Naive B cell (primary cell): ENCODE data around the gene SFTPB. TPM values are rescaled to one million over a fixed set of nuclear protein-coding genes. Genes with fewer than 3 reads are reported as not detected.
A peak's percentile ranks its signal among the peaks of the same experiment; 100 is the strongest.
"Not testable (repeated sequence)": the region's sequence is repeated elsewhere in the genome, so short reads cannot be mapped to it uniquely, and the experiment has no call there.

Experiments
- ATAC-seq, 2 donors: fragments of 150-1000 bp; cut with Tn5 transposase; 2 replicates each; pipeline ENCODE4 v1.10.0; 2021; ENCODE audit warnings: low read depth in 2 of 2, mild to moderate bottlenecking in 2 of 2, moderate library complexity in 2 of 2
- DNase-seq: peaks from one replicate; pipeline ENCODE4 v3.0.0; 2022
- H3K27ac Mint-ChIP-seq, 6 donors: one replicate each; pipeline ENCODE4 v1.8.0; 2020 to 2022; ENCODE audit warnings: mild to moderate bottlenecking in 6 of 6, mixed read lengths in 6 of 6, moderate library complexity in 5 of 6, inconsistent platforms in 2 of 6
- H3K27me3 Mint-ChIP-seq, 3 donors: one replicate each; pipeline ENCODE4 v1.8.0; 2021 to 2022; ENCODE audit warnings: mixed read lengths in 3 of 3, mild to moderate bottlenecking in 1 of 3
- H3K36me3 Mint-ChIP-seq, 2 donors: one replicate each; pipeline ENCODE4 v1.8.0; 2020 to 2022; ENCODE audit warnings: mixed read lengths in 2 of 2, inconsistent platforms in 1 of 2, mild to moderate bottlenecking in 1 of 2
- H3K4me1 Mint-ChIP-seq, 3 donors: one replicate each; pipeline ENCODE4 v1.8.0; 2020 to 2022; ENCODE audit warnings: mixed read lengths in 3 of 3, inconsistent platforms in 1 of 3, mild to moderate bottlenecking in 1 of 3, moderate library complexity in 1 of 3
- H3K4me3 Mint-ChIP-seq, 8 donors: one replicate each; pipeline ENCODE4 v1.8.0; 2020 to 2022; ENCODE audit warnings: mild to moderate bottlenecking in 8 of 8, mixed read lengths in 8 of 8, moderate library complexity in 8 of 8, inconsistent platforms in 2 of 8
- H3K9me3 Mint-ChIP-seq, 7 donors: one replicate each; pipeline ENCODE4 v1.8.0; 2020 to 2022; ENCODE audit warnings: mixed read lengths in 7 of 7, mild to moderate bottlenecking in 5 of 7, inconsistent platforms in 2 of 7, moderate library complexity in 1 of 7
- polyA plus RNA-seq, 6 donors: library from polyadenylated mRNA; unstranded; fragments of 300-500 nt; fragmentation: Illumina TruSeq; gene quantifications; one replicate each; pipeline ENCODE4 v1.2.3, GENCODE V29; 2021; ENCODE audit warnings: low read depth in 6 of 6

SFTPB gene
- polyA plus RNA-seq, 6 donors from 2014 or later = not detected

DNA sequence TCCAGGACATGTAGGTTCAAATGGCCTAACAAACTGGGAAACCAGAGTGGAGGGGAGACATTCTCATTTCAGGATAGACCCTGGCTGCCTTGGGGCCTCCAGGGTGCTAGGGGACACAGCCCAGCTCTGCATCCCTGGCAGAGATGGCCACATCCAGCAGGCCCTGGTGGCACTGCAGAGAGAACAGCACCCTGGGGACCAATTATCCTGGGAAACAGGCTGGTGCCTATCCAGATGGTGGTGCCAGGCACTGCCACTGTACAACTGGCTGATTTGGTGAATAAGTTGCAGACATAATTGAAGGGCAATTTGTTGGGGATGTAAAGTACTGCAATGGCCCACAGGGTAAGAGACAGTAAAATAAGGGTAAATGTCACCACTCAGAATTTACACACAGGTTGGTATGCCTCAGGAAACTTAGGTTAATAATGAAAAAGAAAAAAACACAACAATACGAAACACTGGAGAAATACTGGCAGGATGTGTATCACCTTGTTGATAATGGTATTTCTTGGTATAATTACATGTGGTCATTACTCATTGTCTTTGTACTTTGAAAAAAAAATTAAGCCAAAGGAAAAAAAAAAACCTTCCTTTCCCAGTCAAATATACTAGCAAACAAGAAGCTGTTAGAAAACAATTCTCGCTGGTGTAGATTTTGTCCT is 12.8 kb upstream of the SFTPB start:
- H3K27me3 Mint-ChIP-seq = peaks cover 0 to 27% (median 13%) of the 10 kb centered on the region in 3 donors
- peaks cover 0 to 6% (median 0%) of the 10 kb centered on the region in 3 donors for H3K4me1 Mint-ChIP-seq
- no peak overlapping the region for H3K27ac Mint-ChIP-seq
- no peaks in the 10 kb centered on the region for H3K9me3 Mint-ChIP-seq
- H3K36me3 Mint-ChIP-seq = no peaks in the 10 kb centered on the region
- H3K4me3 Mint-ChIP-seq = no peak overlapping the region
- no peak for DNase-seq
- no peak for ATAC-seq

DNA sequence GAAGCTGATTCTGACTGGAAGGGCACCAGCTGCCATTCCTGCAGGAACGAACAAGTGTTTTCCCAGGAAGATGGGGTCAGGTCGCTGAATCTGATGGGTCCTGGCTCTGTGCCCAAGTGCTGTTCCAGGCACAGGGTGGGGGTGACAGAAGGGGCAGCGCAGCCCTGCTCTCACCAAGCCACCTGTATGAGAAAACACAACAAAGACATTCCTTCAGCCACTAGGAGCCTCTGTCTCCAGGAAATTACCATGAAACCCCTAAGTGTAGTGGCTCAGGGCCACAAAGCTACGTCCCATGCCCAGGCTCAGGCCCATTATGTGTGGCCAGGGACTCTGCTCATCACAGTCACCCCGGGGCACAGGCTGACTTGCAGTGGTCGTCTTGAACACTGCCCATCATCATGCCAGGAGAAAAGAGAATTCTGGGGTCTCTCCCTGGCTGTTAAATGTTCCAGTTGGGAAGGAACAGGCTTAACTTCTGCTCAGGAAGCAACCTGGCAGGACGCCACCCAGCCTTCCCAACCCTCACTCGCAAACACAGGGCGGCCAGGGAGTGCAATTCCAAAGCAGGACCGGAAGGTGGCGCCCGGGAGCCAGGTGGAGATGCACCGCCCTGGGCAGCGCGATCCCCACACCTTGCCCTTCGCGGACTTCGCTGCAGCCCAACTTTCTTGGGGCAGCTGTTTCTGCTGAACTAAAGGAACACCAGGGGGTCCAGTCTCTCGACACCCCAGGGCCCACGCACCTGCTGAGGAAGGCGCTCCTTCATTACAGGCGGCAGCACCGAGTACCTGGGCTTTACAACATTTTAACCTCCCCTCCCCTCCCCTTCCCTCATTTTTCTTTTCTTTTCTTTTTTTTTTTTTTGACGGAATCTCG is 11.0 kb upstream of the SFTPB start:
- Mint-ChIP-seq H3K9me3 (no peaks in the 10 kb centered on the region), H3K27ac (no peak overlapping the region), H3K27me3 (peaks cover 7 to 27% (median 13%) of the 10 kb centered on the region in 3 donors), H3K4me3 (peak overlapping the region in 2 of 8 donors; percentile 37 to 73), H3K36me3 (no peaks in the 10 kb centered on the region), H3K4me1 (peaks cover 0 to 6% (median 0%) of the 10 kb centered on the region in 3 donors)
- ATAC-seq (peak; percentile 90 to 97), DNase-seq (peak; percentile 71)

GRCh38 chr2:85678377-85678776 is 10.4 kb upstream of the SFTPB start:
- peaks cover 0 to 6% (median 0%) of the 10 kb centered on the region in 3 donors for H3K4me1 Mint-ChIP-seq
- no peak for DNase-seq
- no peak overlapping the region for H3K27ac Mint-ChIP-seq
- H3K9me3 Mint-ChIP-seq = no peaks in the 10 kb centered on the region
- ATAC-seq = no peak
- peak overlapping the region in 1 of 8 donors; percentile 56 for H3K4me3 Mint-ChIP-seq
- peaks cover 7 to 27% (median 13%) of the 10 kb centered on the region in 3 donors for H3K27me3 Mint-ChIP-seq
- H3K36me3 Mint-ChIP-seq = no peaks in the 10 kb centered on the region

GRCh38 chr2:85675866-85676548 is 8.0 kb upstream of the SFTPB start:
- H3K36me3 Mint-ChIP-seq = no peaks in the 10 kb centered on the region
- H3K9me3 Mint-ChIP-seq = no peaks in the 10 kb centered on the region
- DNase-seq (no peak), ATAC-seq (no peak)
- H3K4me1 Mint-ChIP-seq = peaks cover 0 to 6% (median 0%) of the 10 kb centered on the region in 3 donors
- no peak overlapping the region for H3K4me3 Mint-ChIP-seq
- H3K27ac Mint-ChIP-seq = no peak overlapping the region
- peaks cover 7 to 21% (median 7%) of the 10 kb centered on the region in 3 donors for H3K27me3 Mint-ChIP-seq

DNA sequence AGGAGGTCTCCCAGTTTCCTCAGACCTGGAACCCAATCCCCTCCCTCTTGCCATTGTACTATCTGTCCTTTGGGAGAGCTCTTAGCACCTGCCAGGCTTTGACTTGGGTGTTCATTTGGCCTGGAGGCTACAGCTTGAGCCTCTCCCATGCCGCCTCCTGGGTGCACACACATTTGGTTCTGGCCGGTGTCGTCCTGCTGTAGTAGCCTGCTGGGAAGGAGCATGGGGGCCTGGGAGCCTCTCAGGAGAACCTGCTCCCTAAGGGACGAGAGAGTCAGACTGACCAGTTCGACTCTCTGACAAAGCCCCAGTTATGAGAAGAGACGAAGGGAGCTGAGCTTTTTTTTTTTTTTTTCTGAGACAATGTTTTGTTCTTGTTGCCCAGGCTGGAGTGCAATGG is 7.4 kb upstream of the SFTPB start:
- H3K9me3 Mint-ChIP-seq = no peaks in the 10 kb centered on the region
- peaks cover 0 to 6% (median 0%) of the 10 kb centered on the region in 3 donors for H3K4me1 Mint-ChIP-seq
- H3K4me3 Mint-ChIP-seq = no peak overlapping the region
- ATAC-seq (no peak), DNase-seq (no peak)
- no peaks in the 10 kb centered on the region for H3K36me3 Mint-ChIP-seq
- H3K27me3 Mint-ChIP-seq = peaks cover 4 to 15% (median 7%) of the 10 kb centered on the region in 3 donors
- no peak overlapping the region for H3K27ac Mint-ChIP-seq

GRCh38 chr2:85674417-85674816 is 6.4 kb upstream of the SFTPB start:
- H3K4me1 Mint-ChIP-seq = peaks cover 0 to 9% (median 0%) of the 10 kb centered on the region in 3 donors
- peaks cover 0 to 11% (median 7%) of the 10 kb centered on the region in 3 donors for H3K27me3 Mint-ChIP-seq
- H3K9me3 Mint-ChIP-seq = no peaks in the 10 kb centered on the region
- H3K4me3 Mint-ChIP-seq = no peak overlapping the region
- ATAC-seq (no peak), DNase-seq (no peak)
- no peaks in the 10 kb centered on the region for H3K36me3 Mint-ChIP-seq
- H3K27ac Mint-ChIP-seq = no peak overlapping the region

GRCh38 chr2:85673716-85674375 is 5.8 kb upstream of the SFTPB start:
- Mint-ChIP-seq H3K36me3 (no peaks in the 10 kb centered on the region), H3K4me1 (peaks cover 0 to 8% (median 0%) of the 10 kb centered on the region in 3 donors), H3K27me3 (peaks cover 0 to 11% (median 7%) of the 10 kb centered on the region in 3 donors), H3K4me3 (no peak overlapping the region), H3K9me3 (no peaks in the 10 kb centered on the region), H3K27ac (no peak overlapping the region)
- no peak for DNase-seq
- no peak for ATAC-seq

DNA sequence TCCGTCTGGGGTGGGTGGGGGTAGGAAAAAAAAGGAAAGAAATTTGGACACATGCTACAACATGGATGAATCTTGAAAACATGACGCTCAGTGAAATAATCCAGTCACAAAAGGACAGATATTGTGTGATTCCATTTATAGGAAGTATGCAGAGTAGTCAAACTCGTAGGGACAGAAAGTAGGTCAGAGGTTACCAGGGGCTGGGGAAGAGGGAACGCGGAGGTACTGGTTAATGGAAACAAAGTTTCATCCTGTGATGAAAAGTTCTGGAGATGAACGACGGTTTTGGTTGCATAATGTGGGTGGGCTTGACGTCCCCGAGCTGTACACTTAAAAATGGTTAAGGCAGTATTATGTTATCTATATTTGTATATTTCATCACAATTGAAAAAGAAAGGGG is 4.5 kb upstream of the SFTPB start:
- peaks cover 0 to 8% (median under 1%) of the 10 kb centered on the region in 3 donors for H3K4me1 Mint-ChIP-seq
- no peak for DNase-seq
- no peaks in the 10 kb centered on the region for H3K36me3 Mint-ChIP-seq
- ATAC-seq = no peak
- no peaks in the 10 kb centered on the region for H3K9me3 Mint-ChIP-seq
- no peak overlapping the region for H3K4me3 Mint-ChIP-seq
- H3K27me3 Mint-ChIP-seq = peaks cover 0 to 7% (median 0%) of the 10 kb centered on the region in 3 donors
- H3K27ac Mint-ChIP-seq = peak overlapping the region in 3 of 6 donors; percentile 6 to 23 (median 22)

DNA sequence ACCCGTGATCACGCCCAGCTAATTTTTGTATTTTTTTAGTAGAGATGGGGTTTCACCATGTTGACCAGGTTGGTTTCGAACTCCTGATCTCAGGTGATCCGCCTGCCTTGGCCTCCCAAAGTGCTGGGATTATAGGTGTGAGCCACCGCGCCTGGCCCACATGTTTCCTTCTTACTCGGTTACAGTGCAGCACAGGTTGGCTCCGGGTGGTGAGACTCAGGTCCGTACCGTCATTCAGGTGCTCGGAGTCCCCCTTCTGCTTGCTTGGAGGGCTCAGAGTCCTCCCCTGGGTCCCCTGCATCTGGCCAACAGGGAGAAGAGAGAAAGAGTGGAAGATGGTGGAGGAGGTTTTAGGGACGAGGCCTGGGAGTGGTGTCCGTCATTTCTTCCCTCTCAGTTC is 2.4 kb upstream of the SFTPB start:
- not testable (repeated sequence) for H3K9me3 Mint-ChIP-seq, H3K4me3 Mint-ChIP-seq, H3K27me3 Mint-ChIP-seq, H3K36me3 Mint-ChIP-seq, DNase-seq, ATAC-seq, H3K4me1 Mint-ChIP-seq
- H3K27ac Mint-ChIP-seq = peak overlapping the region in 2 of 6 donors; percentile 16 to 65

DNA sequence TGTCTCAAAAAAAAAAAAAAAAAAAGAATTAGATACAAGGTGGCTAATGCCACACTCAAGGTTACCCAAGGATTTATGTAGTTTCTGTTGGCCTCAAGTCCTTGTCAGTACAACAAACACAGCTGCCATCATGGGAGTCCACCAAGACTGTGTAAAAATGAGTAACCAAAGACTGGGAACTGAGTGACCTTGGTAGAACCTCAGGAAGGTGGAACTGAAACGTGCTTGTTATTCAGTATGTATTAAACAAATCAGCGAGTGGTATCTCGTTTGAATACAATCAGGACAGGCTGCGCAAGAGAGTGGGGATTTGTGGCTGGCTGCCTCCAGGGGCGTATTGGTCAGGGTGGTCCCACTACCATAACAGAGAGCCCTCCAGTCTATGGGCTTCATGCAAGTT is 1.6 kb upstream of the SFTPB start:
- Mint-ChIP-seq H3K4me3 (no peak overlapping the region), H3K27me3 (peaks cover 0 to 6% (median under 1%) of the 10 kb centered on the region in 3 donors), H3K27ac (peak overlapping the region in 1 of 6 donors; percentile 33), H3K4me1 (peaks cover 4 to 10% (median 8%) of the 10 kb centered on the region in 3 donors), H3K36me3 (no peaks in the 10 kb centered on the region), H3K9me3 (no peaks in the 10 kb centered on the region)
- DNase-seq = no peak
- ATAC-seq = peak in 1 of 2 donors; percentile 34

GRCh38 chr2:85668857-85669142 is 801 bp upstream of the SFTPB start:
- H3K9me3 Mint-ChIP-seq = no peaks in the 10 kb centered on the region
- H3K27ac Mint-ChIP-seq = no peak overlapping the region
- ATAC-seq (no peak), DNase-seq (no peak)
- peaks cover 4 to 10% (median 8%) of the 10 kb centered on the region in 3 donors for H3K4me1 Mint-ChIP-seq
- H3K36me3 Mint-ChIP-seq = no peaks in the 10 kb centered on the region
- H3K4me3 Mint-ChIP-seq = no peak overlapping the region
- H3K27me3 Mint-ChIP-seq = peaks cover 0 to 6% (median 0%) of the 10 kb centered on the region in 3 donors

DNA sequence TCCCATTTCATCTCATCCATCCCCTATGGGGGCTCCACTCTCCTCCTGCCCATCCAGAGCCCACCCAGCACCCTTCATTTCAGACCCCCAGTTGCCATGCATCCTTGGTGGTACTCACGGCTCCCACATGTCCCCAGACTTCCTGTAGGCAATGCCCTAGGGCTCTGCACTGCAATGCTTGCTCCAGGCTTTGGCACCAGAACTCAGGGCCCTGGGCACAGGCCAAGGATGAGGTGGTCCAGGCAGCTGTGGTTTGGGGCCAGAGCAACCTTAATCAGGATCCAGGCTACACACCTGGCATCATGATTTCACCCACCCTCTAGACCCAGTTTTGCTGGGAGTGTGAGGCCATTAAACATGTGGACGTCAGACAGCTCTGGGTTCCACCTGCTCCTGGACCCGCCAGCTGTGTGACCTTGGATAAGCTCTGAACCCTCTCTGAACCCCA is 414 bp downstream of the SFTPB start:
- Mint-ChIP-seq H3K36me3 (no peaks in the 10 kb centered on the region), H3K4me1 (peaks cover 4 to 10% (median 8%) of the 10 kb centered on the region in 3 donors), H3K27ac (peak overlapping the region in 1 of 6 donors; percentile 10), H3K4me3 (no peak overlapping the region), H3K9me3 (no peaks in the 10 kb centered on the region), H3K27me3 (peaks cover 0 to 6% (median 0%) of the 10 kb centered on the region in 3 donors)
- DNase-seq = no peak
- ATAC-seq = no peak
